NT2/D1 (cell line): ENCODE data around the gene PHEX.

Source experiments
- SUZ12 ChIP-seq: IDR thresholded peaks from 2 replicates; pipeline ENCODE4 v1.6.1; 2011; ENCODE audit not compliant: insufficient read length, insufficient read depth; ENCODE audit errors: extremely low read depth
- YY1 ChIP-seq: IDR thresholded peaks from 2 replicates; pipeline ENCODE4 v1.6.1; 2011; ENCODE audit not compliant: insufficient read length, insufficient read depth
- ZNF274 ChIP-seq: IDR thresholded peaks from 2 replicates; pipeline ENCODE4 v1.6.1; 2011; ENCODE audit warnings: mild to moderate bottlenecking, low read depth, low read length

GRCh38 chrX:22095856-22096255 is 63.7 kb downstream of the PHEX start:
- TF ChIP-seq YY1 = no peak
- TF ChIP-seq ZNF274 = no peak
- TF ChIP-seq SUZ12 = no peak
